Fibroblast of skin of abdomen (primary cell): ENCODE measurements around the gene SPATA13.
"Not testable (repeated sequence)": the region's sequence is repeated elsewhere in the genome, so short reads cannot be mapped to it uniquely, and the experiment has no call there.

Experiments used
- DNase-seq: peaks from one replicate; pipeline ENCODE4 v3.0.0-alpha.2; 2013

The SPATA13 gene

GRCh38 chr13:24284889-24285565, 124.5 kb downstream of the SPATA13 start:
- DNase-seq, result no peak

DNA sequence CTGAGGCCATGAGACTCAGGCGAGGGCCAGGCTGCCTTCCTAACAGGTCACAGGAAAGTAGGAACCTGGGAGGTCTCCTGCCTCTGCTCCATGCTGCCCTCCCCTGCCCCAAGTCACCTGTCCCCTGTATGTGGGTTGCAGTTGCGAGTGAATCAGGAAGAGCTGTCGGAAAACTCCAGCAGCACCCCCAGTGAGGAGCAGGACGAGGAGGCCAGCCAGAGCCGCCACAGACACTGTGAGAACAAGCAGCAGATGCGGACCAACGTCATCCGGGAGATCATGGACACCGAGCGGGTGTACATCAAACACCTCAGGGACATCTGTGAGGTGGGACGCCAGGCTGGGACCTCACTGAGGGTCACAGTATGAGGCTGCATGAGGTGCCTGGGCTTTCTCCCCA, 126.1 kb downstream of the SPATA13 start:
- DNase-seq, result no peak

DNA sequence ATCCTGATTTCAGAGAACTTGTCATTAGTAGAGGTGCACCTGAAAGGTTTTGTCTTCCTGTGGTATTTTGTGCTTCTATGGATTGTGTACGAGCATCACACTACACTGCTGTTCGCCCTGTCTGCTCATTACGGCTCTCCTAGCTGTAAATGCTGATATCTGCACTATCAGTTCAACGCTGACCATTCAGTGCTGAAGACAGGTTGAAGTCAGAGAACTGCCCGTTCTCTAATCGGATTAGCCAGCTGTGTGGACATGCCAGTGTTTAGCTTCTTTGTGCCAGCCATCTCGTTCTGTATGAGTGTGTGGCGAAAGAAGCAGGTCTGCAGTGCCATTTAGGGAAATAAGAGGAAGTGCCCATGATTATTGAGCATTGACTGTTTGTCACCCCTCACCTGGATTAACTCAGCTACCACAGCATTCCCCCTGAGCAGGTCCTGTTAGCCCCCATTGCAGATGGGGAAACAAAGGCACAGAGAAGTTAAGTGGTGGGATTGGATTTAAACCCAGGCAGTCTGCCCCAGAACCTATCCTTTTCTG, 127.3 kb downstream of the SPATA13 start:
- DNase-seq, result no peak

GRCh38 chr13:24288870-24289269, 128.3 kb downstream of the SPATA13 start:
- DNase-seq, result peak; percentile 49

DNA sequence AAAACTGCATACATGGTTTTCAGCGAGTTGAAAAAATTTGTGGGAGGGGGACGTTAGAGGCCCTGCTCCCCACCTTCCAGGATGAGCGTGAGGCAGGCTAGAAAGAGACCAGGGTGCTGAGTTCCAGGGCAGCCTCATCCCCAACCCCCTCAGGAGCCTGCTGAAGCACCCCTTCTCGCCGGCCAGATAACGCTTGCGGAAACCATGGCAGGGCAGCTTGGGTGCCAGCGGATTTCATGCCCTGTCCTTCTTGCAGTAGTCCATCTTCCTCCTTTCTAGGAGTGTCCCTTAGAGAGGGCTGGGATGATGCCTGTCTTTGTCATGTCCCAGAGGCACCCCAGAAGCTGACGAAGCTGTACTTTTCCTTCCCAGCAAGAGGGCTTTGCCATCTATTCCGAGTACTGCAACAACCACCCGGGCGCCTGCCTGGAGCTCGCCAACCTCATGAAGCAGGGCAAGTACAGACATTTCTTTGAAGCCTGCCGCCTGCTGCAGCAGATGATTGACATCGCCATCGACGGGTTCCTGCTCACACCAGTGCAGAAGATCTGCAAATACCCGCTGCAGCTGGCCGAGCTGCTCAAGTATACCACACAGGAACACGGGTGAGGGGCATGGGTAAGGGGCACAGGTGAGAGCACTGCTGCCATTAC, 129.9 kb downstream of the SPATA13 start:
- DNase-seq, result no peak

DNA sequence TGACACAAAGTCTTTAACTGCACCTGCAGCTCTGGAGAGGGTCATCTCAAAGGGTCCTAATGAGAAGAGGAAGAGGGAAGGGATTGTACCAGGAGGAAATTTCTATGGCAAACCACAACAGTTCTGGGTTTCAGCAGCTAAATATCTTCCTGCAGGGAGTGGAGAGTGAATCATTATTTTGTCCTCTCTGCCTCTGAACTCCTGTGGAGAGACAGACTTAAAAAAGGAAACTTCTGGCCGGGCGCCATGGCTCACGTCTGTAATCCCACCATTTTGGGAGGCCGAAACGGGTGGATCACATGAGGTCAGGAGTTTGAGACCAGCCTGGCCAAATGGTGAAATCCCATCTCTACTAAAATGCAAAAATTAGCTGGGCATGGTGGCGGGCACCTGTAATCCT, 132.0 kb downstream of the SPATA13 start:
- no peak for DNase-seq

DNA sequence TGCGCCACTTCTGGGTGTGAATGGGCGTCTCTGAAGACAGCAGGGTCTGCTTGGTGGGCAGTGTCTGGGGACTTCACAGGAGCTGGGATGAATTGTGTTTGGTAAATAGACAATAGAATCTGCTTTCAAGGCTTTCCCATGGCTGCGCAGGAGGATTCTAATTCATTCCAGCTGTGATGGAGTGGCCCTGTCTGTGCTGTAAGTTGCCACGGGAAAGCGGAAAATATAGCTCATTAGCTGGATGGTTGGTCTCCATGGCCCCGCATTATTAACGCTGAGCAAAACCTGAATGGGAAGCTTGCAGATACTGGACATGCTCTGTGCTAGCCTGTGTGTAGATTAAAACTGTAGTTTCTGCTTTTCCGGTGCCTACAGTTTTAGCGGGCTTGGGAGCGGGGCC, 133.2 kb downstream of the SPATA13 start:
- DNase-seq, result no peak

GRCh38 chr13:24299488-24300114, 139.1 kb downstream of the SPATA13 start:
- DNase-seq, result no peak

DNA sequence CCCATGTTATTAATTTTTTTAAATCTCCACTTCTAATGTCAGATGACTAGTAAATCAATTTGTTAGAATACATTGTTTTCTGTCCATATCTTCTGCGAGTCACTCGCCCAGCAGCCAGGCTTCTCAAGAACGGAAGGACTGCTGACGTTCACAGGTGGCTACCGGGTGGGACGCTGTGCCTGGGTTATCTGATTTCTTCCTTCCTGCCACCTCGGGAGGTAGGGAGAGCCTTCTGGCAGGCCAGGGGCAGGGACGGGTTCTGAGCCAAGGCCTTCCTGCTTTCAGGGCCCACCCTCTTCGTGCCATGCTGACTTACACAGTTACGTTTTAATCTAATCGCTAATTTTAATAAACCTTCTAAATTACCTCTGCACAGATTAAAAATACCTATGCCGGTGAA, 140.9 kb downstream of the SPATA13 start:
- no peak for DNase-seq

DNA sequence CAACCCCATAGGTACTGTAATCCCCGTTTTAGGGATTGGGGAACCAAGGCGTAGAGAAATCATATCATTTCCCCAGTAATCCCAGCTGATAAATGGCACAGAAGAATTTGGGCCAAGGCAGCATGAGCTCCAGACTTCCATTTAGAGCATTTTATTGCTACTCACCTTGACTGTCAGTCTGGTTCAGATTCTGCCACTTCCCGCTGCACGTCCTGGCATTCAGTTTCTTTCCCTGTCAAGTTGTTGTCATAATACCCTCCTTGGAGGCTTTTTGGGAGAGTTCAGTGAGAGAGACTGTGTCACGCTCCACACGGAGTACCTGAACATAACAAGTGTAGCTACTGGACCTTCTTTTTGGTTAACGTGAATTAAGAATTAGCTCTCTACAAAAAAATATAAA, 141.4 kb downstream of the SPATA13 start:
- no peak for DNase-seq

- DNase-seq, result no peak
Measured at GRCh38 chr13:24304620-24305019, 144.1 kb downstream of the SPATA13 start.

DNA sequence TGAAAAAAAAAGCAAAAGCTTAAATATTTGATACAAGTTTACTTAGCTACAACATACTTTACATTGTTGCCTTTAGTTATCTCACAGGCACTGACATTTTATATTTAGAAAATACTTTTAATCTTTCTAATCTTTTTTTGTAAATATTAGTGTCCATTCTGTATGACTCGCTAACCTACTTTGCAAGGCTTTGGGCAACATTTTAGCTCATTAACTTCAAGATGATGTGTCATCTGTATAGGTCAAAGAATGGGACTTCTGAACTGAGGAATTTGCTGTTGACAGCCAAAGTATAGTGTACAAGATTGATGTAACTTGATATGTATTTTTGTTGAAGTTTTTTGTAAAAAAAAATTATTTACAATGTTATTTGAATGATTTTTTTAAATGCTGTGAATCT, 146.1 kb downstream of the SPATA13 start:
- DNase-seq, result peak; percentile 51

DNA sequence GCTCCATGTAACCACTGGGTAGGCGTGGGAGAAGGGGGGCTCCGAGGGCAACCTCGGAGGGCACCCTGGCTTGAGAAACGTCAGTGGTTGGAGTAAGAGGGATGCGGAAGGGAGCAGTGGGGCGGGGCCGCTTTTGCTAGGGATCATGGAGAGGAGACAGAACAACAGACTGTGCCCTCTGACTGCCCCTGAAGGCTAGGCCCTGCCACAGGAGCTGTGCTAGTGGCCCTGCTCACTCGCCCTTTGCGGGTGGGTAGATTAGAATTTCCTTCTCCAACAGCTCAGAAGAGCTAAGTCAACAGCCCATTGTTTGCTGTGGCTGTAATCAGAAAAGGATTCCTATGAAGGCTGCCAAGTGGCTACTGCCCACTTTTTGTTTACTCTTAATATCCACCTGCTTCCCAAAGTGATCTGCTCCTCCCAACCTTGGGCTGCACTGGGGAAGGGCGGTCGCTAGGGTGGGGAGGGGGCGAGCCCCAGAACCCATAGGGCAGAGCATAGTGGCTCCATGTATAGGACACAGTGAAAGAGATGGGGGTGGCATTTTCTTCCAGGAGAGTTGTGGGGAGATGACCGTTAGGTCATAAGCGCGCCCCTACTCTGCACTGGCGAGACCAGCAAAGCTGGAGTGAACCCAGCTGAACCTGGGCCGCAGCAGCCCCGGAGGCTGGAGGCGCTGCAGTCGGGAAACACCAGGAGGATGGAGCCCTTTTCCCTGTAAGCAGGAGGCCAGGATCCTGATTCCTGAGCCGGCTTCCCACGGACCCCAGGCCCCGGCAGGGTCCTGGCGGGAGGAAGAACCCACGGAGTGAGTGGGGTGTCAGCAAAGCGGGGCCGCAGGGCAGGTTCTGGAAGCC, 146.9 kb downstream of the SPATA13 start:
- DNase-seq, result no peak

DNA sequence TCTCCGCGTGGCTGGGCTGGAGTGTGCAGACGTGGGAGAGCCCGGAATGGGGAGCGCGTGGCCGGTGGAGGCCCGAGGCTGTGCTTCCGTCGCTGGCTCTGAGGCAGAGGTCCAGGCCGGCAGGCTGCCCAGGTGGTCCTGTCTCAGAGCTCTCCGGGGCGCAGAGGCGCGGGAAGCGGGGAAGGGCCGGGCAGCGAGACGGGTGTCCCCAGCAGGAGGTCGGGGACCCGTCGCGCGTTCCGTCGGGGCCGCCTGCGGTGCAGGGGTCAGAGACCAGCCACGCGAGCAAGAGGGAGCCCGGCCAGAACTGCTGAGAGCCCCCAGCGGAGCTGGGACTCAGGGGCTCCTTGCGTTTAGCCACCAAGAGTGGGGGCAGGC, 147.5 kb downstream of the SPATA13 start:
- no peak for DNase-seq

DNA sequence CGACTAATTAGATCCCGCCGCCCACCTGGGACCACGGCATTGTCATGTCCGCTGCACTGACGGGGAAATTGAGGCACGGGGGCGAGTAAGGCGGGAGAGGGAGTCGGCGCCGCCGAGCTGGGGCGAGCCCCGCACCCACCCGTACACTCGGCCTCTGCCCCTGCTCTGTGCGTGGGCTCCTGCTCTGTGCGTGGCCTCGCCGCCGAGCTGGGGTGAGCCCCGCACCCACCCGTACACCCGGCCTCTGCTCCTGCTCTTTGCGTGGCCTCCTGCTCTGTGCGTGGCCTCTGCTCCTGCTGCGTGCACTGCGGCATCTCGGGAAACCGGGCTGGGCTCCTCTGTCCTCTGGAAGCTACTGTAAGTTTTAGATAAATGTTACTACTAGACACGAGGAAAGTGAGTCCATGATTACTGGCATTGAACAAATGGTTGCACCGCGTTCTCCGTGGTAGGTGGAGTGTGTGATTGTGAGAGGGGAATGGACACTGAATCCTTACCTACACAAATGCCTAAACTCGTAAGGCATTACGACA, 148.0 kb downstream of the SPATA13 start:
- DNase-seq, result no peak

- not testable (repeated sequence) for DNase-seq
Measured at GRCh38 chr13:24309300-24309699, 148.8 kb downstream of the SPATA13 start, which contains the start of gene C1QTNF9. C1QTNF9 (plus strand) TSS chr13:24309580; CDS start chr13:24316004, 6,424 bp downstream.

- DNase-seq, result peak; percentile 9
Measured at GRCh38 chr13:24313439-24313838, 152.9 kb downstream of the SPATA13 start.

DNA sequence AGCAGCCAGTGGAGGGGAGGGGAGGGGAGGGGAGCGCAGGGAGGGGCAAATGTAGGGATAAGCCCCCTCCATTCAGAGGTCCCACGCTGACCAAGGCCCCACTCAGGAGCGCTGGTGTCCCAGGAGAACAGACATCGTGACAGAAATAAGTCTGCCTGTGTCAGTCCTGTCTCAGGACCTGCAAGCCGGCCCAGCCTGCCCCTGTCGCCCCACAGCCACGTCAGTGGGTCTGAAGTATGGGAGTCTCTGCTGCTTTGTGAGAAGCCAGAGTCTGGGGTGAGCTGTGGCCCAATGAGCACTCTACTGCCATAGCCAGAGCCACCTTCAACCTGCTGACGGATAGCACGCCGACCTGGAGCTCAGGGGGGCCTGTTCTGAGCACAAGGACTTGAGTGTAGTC, 157.3 kb downstream of the SPATA13 start:
- DNase-seq, result not testable (repeated sequence)

DNA sequence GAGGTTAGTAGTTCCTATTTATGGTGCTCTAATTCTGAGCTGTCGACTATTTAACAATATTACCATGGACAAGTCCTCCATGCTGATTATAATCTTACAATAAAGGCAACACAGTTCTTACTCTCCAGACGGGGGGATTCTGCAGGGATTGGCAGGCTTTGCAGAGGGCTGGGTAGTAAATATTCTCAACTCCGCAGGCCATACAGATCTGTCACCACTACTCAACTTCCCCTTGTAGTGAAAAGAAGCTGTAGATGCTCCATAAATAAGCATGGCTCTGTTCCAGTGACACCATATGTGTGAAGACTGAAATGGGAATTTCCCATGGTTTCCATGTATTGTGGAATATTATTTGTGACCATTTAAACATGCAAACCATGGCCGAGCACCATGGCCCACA, 158.4 kb downstream of the SPATA13 start:
- not testable (repeated sequence) for DNase-seq

- not testable (repeated sequence) for DNase-seq
Measured at GRCh38 chr13:24319641-24320040, 159.1 kb downstream of the SPATA13 start.

DNA sequence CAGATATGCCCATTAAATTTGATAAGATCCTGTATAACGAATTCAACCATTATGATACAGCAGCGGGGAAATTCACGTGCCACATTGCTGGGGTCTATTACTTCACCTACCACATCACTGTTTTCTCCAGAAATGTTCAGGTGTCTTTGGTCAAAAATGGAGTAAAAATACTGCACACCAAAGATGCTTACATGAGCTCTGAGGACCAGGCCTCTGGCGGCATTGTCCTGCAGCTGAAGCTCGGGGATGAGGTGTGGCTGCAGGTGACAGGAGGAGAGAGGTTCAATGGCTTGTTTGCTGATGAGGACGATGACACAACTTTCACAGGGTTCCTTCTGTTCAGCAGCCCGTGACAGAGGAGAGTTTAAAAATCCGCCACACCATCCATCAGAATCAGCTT, 160.9 kb downstream of the SPATA13 start:
- not testable (repeated sequence) for DNase-seq

GRCh38 chr13:24322470-24322869, 161.9 kb downstream of the SPATA13 start:
- not testable (repeated sequence) for DNase-seq
